ENCODE results near the gene TXNDC17. TPM values are rescaled to one million over a fixed set of nuclear protein-coding genes. Genes with fewer than 3 reads are reported as not detected.
A peak's percentile ranks its signal among the peaks of the same experiment; 100 is the strongest.

The TXNDC17 gene
- total and polyA plus RNA-seq, 2 of the 13 experiments (the other 11 are each of a cell fraction or from before 2014, with no cell fraction given) = 188 to 266 TPM

DNA sequence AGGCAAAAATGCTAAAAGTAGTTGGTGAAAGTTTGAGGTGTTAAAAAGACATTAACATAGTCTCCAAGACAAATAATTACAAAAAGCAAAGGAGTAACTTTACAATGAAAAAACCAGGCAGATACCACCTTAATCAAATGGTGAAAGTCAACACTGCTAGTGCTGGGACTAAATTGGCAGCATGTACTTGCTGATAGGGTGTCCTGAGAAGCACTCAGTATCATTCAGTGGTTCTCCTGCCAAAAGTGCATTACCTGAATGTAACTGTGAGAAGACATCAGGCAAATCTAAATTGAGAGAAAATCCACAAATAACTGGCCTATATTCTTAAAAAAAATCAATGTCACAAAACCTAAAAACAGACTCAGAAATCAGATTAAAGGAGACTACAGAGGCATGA, 8.3 kb upstream of the TXNDC17 start:
- H3K27ac ChIP-seq (ENCODE audit: extremely low read length, insufficient read depth, low read length) = no peak overlapping the region
- no peak overlapping the region for H3K4me3 ChIP-seq (replicated peaks in 1 of 3; ENCODE audit: insufficient read depth in 1 of 3, low read depth in 2 of 3, low read length in 3 of 3)
- H3K27me3 ChIP-seq (ENCODE audit: control insufficient read depth in 1 of 2, insufficient read depth in 2 of 2, low read length in 2 of 2) = no peaks in the 10 kb centered on the region
- POLR2A ChIA-PET = no interaction called here
- no peak for FAIRE-seq
- intact Hi-C loops (cut with micrococcal nuclease; ENCODE audit: unreplicated experiment) (no loop called here), in situ Hi-C loops (cut with HindIII; ENCODE audit: extremely low pct_ligation_motif_present, low pct_unique_long_range_greater_than_20kb) (no loop called here)
- TF ChIP-seq IRX3 (CRISPR knock-in tag; IDR thresholded peaks at IDR 0.05; ENCODE audit: borderline replicate concordance, low read depth) (no peak), SP140L (CRISPR knock-in tag; IDR thresholded peaks at IDR 0.05; ENCODE audit: borderline replicate concordance) (no peak), ZNF260 (CRISPR knock-in tag; IDR thresholded peaks at IDR 0.05; ENCODE audit: borderline replicate concordance, low read depth) (no peak)
- no peak overlapping the region for H3K9ac ChIP-seq (ENCODE audit: insufficient read depth, low read depth, low read length)
- H3K4me2 ChIP-seq (ENCODE audit: low read depth, low read length) = no peak overlapping the region
- H3K4me1 ChIP-seq (ENCODE audit: insufficient read depth, low read length) = peaks cover 5% of the 10 kb centered on the region; the same call in 1 of the 2 replicates
- H3K36me3 ChIP-seq (replicated peaks in 1 of 2; ENCODE audit: control insufficient read depth in 1 of 2, insufficient read depth in 2 of 2, low read length in 2 of 2) = peaks cover 4 to 45% of the 10 kb centered on the region in 2 experiments
- H4K20me1 ChIP-seq (ENCODE audit: insufficient read depth, low read length) = no peaks in the 10 kb centered on the region
- no peaks in the 10 kb centered on the region for H3K9me3 ChIP-seq (ENCODE audit: low read length)
- H3K79me2 ChIP-seq (ENCODE audit: insufficient read depth, low read length) = no peaks in the 10 kb centered on the region
- CTCF ChIA-PET (ENCODE audit: low intra/inter-chr PET ratio, low total read pairs) = no interaction called here
- DNase-seq (ENCODE audit: low spot score) = no peak
- no peak for ATAC-seq
- BruUV-seq (replicated peaks) = no TSS peak
- H2AFZ ChIP-seq (ENCODE audit: low read length) = no peak overlapping the region

DNA sequence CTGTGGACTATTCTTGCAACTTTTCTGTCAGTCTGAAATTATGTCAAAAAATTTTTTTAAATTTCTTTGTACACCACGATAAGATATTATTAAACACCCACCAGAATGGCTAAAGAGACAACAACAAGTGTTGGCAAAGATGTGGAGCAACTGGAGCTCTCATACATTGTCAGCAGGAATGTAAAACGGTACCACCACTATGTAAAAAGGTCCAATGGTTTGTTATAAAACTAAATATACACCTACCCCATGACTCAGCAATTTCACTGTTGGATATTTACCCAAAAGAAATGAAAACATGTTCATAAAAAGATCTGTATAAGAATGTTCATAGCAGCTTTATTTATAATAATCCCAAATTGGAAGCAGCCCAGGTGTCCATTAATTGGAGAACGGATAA, 7.6 kb upstream of the TXNDC17 start:
- Histone ChIP-seq H3K4me2 (ENCODE audit: low read depth, low read length) (no peak overlapping the region), H3K4me3 (replicated peaks in 1 of 3; ENCODE audit: insufficient read depth in 1 of 3, low read depth in 2 of 3, low read length in 3 of 3) (no peak overlapping the region), H3K9me3 (ENCODE audit: low read length) (no peaks in the 10 kb centered on the region), H3K27me3 (ENCODE audit: control insufficient read depth in 1 of 2, insufficient read depth in 2 of 2, low read length in 2 of 2) (no peaks in the 10 kb centered on the region), H4K20me1 (ENCODE audit: insufficient read depth, low read length) (no peaks in the 10 kb centered on the region), H3K79me2 (ENCODE audit: insufficient read depth, low read length) (peaks cover under 1% of the 10 kb centered on the region), H2AFZ (ENCODE audit: low read length) (no peak overlapping the region), H3K4me1 (ENCODE audit: insufficient read depth, low read length) (peaks cover 5% of the 10 kb centered on the region; the same call in 1 of the 2 replicates), H3K36me3 (replicated peaks in 1 of 2; ENCODE audit: control insufficient read depth in 1 of 2, insufficient read depth in 2 of 2, low read length in 2 of 2) (peaks cover 2 to 37% of the 10 kb centered on the region in 2 experiments; a peak in 4 of 5 replicates), H3K9ac (ENCODE audit: insufficient read depth, low read depth, low read length) (no peak overlapping the region), H3K27ac (ENCODE audit: extremely low read length, insufficient read depth, low read length) (no peak overlapping the region)
- TF ChIP-seq RCOR2 (CRISPR knock-in tag; IDR thresholded peaks at IDR 0.05) = no peak
- TF ChIP-seq, protein P1, sequence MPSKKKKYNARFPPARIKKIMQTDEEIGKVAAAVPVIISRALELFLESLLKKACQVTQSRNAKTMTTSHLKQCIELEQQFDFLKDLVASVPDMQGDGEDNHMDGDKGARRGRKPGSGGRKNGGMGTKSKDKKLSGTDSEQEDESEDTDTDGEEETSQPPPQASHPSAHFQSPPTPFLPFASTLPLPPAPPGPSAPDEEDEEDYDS (CRISPR knock-in tag; IDR thresholded peaks at IDR 0.05) = no peak
- peak; percentile 92 for TF ChIP-seq NFE2L2 (IDR thresholded peaks at IDR 0.05; ENCODE audit: low read length)
- TF ChIP-seq MAFF (IDR thresholded peaks at IDR 0.05; ENCODE audit: low read depth, low read length) = peak; percentile 75
- peak; percentile 97 for TF ChIP-seq ZNF7 (CRISPR knock-in tag; IDR thresholded peaks at IDR 0.05)
- peak; percentile 79 to 80 for TF ChIP-seq MAFK (conservative IDR thresholded peaks at IDR 0.05 in 1 of 2, IDR thresholded peaks at IDR 0.05 in 1 of 2; ENCODE audit: low read length in 2 of 2)
- CTCF ChIA-PET (ENCODE audit: low intra/inter-chr PET ratio, low total read pairs) = no interaction called here
- BruUV-seq (replicated peaks) = no TSS peak
- in situ Hi-C loops (cut with HindIII; ENCODE audit: extremely low pct_ligation_motif_present, low pct_unique_long_range_greater_than_20kb) = no loop called here
- POLR2A ChIA-PET = no interaction called here
- ATAC-seq (no peak), DNase-seq (ENCODE audit: low spot score) (no peak), FAIRE-seq (no peak)
- intact Hi-C loops (cut with micrococcal nuclease; ENCODE audit: unreplicated experiment) = no loop called here
- WGBS (ENCODE audit: low lambda C conversion rate) = 96% methylated on average over 3 of the region's 3 CpGs

Data from HepG2 (cell line).